Measurements from ENCODE around the gene MCF2L2.
"Not testable (repeated sequence)": the region's sequence is repeated elsewhere in the genome, so short reads cannot be mapped to it uniquely, and the experiment has no call there.

DNA sequence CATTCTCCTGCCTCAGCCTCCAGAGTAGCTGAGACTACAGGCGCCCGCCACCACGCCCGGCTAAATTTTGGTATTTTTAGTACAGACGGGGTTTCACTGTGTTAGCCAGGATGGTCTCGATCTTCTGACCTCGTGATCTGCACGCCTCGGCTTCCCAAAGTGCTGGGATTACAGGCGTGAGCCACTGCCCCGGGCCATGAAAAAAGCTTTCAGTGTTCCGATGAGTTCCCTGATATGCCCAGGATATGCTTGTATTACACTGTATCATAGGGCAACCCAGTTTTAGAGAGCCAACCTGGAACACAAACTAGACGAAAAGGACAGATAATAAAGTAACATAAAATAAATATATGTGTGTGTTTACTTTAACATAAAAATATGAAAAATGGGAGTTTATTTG, 37.3 kb upstream of the MCF2L2 start:
- not testable (repeated sequence) for TF ChIP-seq TAF1, POLR2A, POLR2AphosphoS5 (IDR thresholded peaks at IDR 0.05; ENCODE audit: low read depth, low read length)

Data from GM12891 (cell line).